Kidney capillary endothelial cell (primary cell): ENCODE measurements around the gene AREL1.

ENCODE experiments used
- DNase-seq: peaks from one replicate; pipeline ENCODE4 v3.0.0-alpha.2; 2018; ENCODE audit warnings: low spot score

Gene AREL1

GRCh38 chr14:74636424-74637177 is 76.3 kb downstream of the AREL1 start:
- no peak for DNase-seq

DNA sequence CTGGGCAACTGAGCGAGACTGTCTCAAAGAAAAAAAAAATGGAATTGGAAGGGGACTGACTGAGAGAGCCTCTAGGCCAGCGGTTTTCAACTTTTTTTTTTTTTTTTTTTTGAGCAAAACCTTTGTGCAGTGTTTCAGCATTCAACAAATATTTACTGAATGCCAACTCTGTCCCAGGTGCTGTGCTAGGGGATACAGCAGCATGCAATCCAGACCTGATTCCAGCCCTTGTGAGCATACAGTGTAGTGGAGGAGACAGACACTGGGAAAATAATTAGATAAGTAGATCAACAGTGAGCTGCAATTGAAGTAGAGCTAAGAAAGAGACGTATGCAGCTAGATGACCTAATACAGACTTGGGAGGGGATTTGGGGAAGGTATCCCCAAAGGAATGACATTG is 77.0 kb downstream of the AREL1 start:
- no peak for DNase-seq

- no peak for DNase-seq
Measured at GRCh38 chr14:74634964-74635363, 77.9 kb downstream of the AREL1 start.

DNA sequence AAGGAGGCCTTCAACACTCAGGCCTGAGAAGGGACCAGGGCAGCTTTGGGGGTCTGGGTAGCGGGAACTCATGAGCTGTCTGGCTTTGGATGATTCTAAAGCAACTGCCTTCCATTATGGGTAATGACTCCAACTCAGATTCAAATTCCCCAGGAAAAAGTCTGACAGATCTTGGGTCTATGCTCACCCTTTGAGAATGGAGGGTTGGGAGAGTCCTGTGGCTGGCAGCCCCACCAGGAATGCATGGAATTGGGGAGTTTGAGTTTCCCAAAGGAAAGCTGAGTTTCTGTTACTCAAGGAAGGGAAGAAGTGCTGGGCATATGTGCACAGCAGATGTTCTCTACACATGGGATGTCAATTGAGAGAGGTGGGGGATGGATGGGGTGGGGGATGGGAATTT is 78.4 kb downstream of the AREL1 start:
- no peak for DNase-seq

DNA sequence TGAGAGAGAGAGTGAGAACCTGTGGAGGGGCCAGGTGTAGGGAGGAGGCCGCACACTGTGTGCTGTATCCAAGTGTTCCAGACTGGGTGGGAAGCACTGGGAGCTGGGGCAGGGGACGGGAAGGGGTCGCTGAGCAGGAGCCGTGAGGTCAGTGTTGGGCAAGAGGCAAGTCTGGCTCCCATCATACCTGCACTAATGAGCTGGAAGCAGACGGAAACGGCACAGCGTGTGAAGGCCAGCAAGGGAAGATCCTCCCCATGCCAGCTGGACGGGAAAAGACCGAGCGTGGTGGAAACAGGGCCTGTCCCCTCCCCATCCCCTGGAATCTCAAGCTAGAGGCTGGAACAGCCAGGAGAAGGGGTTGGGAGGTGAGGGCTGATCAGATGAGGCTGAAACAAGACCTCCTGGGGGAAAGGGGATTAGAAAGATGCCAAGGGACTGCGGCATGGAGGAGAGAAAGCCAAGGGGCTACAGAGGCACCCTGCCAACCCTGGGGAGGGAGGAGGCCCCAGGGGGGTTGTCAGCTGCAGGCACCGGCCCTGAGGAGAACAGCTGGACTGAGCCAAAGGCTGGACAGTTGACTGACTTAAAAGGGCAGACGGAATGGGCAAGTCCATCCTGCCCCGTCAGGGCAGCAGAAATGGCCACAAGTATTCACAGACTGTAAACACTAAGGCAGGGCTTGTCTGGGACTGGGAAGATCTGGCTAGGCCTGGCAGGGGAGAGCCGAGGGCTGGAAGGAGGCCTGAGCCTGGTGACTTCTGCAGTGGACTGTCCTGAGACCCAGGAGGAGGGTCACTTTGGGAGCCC is 81.8 kb downstream of the AREL1 start:
- DNase-seq = no peak

DNA sequence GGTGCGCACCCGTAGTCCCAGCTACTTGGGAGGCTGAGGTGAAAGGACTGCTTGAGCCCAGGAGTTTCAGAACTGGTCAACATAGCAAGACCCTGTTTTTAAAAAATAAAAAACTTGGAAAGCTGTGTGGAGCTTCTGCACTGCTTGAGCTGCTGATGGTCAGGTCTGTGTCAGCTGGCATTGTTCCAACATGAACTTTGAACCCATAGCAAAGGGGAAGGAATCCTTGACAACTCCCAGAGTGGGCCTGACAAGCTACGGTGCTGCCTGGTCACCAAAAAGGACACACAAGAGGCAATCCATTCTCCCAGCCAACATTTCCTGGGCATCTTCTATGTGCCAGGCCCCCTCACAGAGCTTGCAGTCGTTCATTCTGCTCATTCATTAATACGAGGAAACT is 84.5 kb downstream of the AREL1 start:
- DNase-seq = no peak

DNA sequence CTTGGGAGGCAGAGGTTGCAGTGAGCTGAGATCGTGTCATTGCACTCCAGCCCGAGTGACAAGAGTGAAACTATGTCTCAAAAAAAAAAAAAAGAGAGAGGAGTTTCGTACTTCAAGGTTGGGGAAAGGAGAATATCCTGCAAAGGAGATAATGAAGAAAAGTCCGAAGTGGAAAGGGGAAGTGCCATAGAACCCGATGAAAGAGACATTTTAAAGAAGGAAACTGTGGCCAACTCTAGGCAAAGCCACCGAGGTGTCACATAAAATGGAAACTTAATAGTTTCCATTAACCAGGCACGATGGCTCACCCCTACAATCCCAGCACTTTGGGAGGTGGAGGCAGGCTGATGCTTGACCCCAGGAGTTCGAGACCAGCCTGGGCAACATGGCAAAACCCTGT is 85.8 kb downstream of the AREL1 start:
- no peak for DNase-seq

GRCh38 chr14:74622257-74622656 is 90.6 kb downstream of the AREL1 start:
- no peak for DNase-seq

DNA sequence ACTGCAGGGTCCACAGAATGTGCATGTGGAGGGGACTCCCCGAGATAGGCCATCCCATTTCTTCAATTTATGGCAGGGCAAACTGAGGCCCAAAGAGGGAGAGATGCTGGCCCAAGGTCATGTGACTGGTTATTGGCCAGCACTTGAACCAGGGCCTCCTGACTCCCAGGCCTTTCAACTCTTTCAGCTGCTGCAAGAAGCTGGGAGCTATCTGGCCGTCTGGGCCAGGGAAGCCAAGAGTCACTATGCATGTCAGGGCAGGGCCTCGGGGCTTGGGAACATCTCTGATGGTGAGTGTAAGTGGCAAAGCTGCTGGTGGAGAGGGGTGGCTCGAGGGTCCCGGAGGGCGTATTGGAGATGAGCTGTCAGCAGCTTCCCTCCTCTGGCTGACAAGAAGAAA is 91.3 kb downstream of the AREL1 start:
- DNase-seq = no peak

GRCh38 chr14:74620923-74621322 is 92.0 kb downstream of the AREL1 start:
- DNase-seq = no peak

- peak; percentile 98 for DNase-seq
Measured at GRCh38 chr14:74620497-74620921, 92.4 kb downstream of the AREL1 start.

- peak; percentile 99 for DNase-seq
Measured at GRCh38 chr14:74619672-74620131, 93.2 kb downstream of the AREL1 start.

DNA sequence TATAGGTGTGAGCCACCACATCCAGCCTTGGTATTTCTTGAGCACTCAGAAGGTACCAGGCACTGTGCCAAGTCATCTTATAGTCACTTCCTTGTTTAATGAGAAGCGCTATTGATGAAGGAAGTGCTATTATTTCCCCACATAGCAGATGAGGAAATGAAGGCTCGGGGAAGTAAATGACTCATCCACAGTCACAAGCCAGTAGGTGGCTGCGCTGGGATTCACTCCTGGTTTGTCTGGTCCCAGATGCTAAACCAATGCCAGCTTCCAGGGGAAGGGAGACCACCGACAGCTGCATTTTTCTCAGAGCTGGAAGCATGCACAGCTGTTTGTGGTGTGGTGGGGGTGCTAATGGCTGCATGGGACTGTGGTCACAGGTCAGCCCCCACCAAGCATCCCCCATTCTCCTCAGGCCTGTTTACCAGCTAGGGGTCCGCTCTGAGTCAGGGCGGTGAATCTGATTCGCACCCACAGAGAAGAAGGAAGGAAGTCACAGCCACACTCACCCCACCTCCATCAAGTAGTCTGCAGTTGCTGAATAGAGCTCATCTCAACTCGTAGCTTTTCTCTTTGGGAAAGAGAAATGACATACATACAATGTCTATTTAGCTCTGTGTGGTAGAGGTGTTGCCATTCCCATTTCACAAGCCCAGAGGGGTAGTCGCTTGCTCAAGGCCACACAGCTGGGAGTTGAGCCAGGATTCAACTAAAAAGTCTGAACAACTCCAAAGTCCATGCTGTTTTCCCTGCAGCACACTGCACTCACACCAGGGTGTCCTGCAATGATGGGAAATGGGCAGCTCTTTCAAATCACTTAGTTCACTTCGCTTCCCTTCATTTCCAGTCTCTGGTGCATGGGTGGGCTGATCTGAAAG is 94.6 kb downstream of the AREL1 start:
- peak; percentile 98 for DNase-seq

DNA sequence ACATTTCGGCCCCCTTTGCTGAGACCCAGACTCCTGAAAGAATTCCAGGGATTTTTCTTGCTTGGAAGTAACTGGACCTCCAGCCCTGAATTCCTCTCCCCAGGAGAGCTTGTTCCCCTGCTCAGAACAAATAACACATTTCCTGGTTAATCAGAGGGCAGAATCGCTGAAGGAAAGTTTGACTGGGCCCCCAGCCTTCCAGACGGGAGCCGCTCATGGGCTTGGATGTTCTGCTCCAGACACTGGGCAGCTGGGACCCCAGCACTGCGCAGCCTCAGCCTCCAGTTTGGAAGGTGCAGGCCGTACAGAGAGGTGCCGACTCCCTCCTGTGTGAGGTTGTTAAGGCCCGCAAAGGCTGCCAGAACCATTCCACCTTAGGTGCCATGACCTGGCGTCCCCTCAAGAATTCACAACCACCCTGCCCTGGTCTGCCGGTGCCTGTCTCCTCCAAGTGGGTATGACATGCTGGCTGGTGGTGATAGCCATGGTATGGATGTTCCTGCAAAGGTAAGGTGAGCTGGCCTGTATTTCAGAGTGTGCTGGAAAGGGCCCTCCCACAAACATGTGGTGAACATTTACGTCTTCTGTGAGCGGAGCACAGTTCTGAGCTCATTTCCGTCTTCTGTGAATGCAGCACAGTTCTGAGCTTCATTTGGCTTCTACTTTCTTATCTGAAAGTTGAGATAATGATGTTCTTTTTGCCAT is 95.7 kb downstream of the AREL1 start:
- DNase-seq = no peak

- DNase-seq = peak; percentile 93
Measured at GRCh38 chr14:74616507-74616906, 96.4 kb downstream of the AREL1 start.

- no peak for DNase-seq
Measured at GRCh38 chr14:74615735-74616134, 97.1 kb downstream of the AREL1 start.

GRCh38 chr14:74614508-74615495 is 98.1 kb downstream of the AREL1 start:
- no peak for DNase-seq

DNA sequence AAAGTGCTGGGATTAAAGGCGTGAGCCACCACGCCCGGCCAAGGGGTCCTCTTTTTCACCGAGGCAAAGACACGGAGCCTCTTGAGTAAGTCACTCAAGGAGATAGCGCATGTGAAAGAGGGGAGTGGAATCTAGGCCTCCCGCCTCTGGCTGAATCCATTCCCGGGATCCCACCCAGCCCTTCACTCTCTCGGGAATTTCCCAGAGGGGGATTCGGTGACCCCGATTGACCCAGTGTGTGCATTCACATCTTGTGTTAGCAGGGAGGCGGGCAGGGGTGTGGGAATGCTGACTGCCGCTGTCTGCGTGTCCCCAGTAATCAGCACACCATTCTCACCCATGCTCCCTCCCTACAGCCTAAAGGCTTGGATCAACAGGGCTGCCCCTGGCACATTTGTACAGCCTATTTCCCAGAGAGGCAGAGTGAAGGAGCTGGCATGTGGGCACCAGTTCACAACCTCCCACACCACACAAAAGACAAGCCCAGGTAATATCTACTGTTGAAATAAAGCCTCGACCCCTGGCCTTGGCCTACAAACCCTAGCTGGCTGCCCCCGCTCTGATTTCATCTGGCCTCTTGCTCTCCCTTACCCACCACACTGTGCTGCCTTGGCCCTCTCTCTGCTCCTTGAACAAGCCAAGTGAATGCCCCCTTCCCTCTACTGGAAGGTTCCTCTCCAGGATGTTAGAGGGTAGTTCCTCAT is 99.5 kb downstream of the AREL1 start:
- no peak for DNase-seq

DNA sequence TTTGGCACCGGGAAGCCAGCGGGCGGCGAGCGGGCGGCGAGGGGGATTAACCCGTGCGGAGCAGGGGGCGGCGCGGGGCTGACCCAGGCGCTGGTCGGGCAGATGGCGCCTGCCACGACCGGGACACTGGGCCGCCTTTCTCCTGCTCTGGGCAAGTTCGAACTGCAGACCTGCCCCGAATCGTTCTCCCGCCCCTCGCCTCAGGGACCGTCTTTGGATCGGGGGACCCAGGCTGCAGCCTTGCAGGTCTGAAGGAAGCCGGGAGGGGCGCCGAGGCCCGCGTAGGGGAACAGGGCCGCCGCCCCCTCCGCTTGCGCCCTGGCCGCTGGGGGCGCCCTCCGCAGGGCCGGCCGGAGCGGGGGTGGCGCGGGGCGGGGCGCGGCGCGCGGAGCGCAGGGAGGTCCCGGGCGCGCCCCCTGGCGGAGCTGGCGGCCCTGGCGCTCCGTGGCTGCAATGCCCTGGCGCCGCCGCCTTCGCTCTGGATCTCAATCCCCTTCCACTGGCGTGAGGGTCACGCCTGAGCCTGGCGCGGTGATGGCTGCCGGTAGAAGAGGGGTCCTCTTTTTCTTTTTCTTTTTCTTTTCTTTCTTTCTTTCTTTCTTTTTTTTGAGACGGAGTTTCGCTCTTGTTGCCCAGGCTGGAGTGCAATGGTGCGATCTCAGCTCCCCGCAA is 100.4 kb downstream of the AREL1 start:
- peak; percentile 89 for DNase-seq
